ENCODE results near the gene ZNF24. TPM values are rescaled to one million over a fixed set of nuclear protein-coding genes. Genes with fewer than 3 reads are reported as not detected.

Gene ZNF24
- polyA plus RNA-seq, 2 donors: 9.6 to 10.1 TPM

- Histone ChIP-seq H3K27me3 (ENCODE audit: control insufficient read depth in 1 of 2, insufficient read depth in 2 of 2, low read length in 2 of 2) (no peaks in the 10 kb centered on the region), H3K4me1 (ENCODE audit: control insufficient read depth in 2 of 2, insufficient read depth in 2 of 2, low read length in 1 of 2) (peaks cover 0 to 2% of the 10 kb centered on the region in 2 donors), H3K27ac (ENCODE audit: low read depth in 2 of 2, low read length in 1 of 2) (no peak overlapping the region), H3K9me3 (ENCODE audit: control insufficient read depth in 2 of 2, insufficient read depth in 1 of 2, low read depth in 1 of 2, low read length in 1 of 2) (peaks cover 0 to 9% of the 10 kb centered on the region in 2 donors), H3K4me3 (ENCODE audit: low read depth in 1 of 2, low read length in 2 of 2) (no peak overlapping the region), H3K36me3 (ENCODE audit: control insufficient read depth in 2 of 2, insufficient read depth in 2 of 2, low read length in 1 of 2) (peaks cover 0 to 8% of the 10 kb centered on the region in 2 donors)
- 95 to 96% methylated on average over 7 of the region's 7 CpGs for WGBS, 2 donors
Observed at GRCh38 chr18:35283923-35284794, 60.1 kb downstream of the ZNF24 start.

GRCh38 chr18:35282353-35282752 is 61.9 kb downstream of the ZNF24 start:
- 73 to 95% methylated on average over 1 of the region's 1 CpG for WGBS, 2 donors
- Histone ChIP-seq H3K36me3 (ENCODE audit: control insufficient read depth in 2 of 2, insufficient read depth in 2 of 2, low read length in 1 of 2) (peaks cover 0 to 8% of the 10 kb centered on the region in 2 donors), H3K4me1 (ENCODE audit: control insufficient read depth in 2 of 2, insufficient read depth in 2 of 2, low read length in 1 of 2) (peaks cover 0 to 2% of the 10 kb centered on the region in 2 donors), H3K27ac (ENCODE audit: low read depth in 2 of 2, low read length in 1 of 2) (no peak overlapping the region), H3K4me3 (ENCODE audit: low read depth in 1 of 2, low read length in 2 of 2) (no peak overlapping the region), H3K9me3 (ENCODE audit: control insufficient read depth in 2 of 2, insufficient read depth in 1 of 2, low read depth in 1 of 2, low read length in 1 of 2) (peaks cover 0 to 9% of the 10 kb centered on the region in 2 donors), H3K27me3 (ENCODE audit: control insufficient read depth in 1 of 2, insufficient read depth in 2 of 2, low read length in 2 of 2) (no peaks in the 10 kb centered on the region)

Other genes with a start within 250 kb of the ZNF24 start
- gene ZNF397, start 103.4 kb downstream of the ZNF24 start, polyA plus RNA-seq: 1 to 10 TPM; 6.4 to 9.6 TPM
- 1 to 10 TPM; 3.5 to 8.0 TPM for gene ZSCAN30, start 54.2 kb downstream of the ZNF24 start, polyA plus RNA-seq
- gene ZNF396, start 32.9 kb upstream of the ZNF24 start, polyA plus RNA-seq: under 1 TPM; 0.65 to 0.74 TPM
- 10 to 100 TPM; 58.3 to 70.6 TPM for gene INO80C, start 153.5 kb upstream of the ZNF24 start, polyA plus RNA-seq
- gene GALNT1, start 237.3 kb upstream of the ZNF24 start, polyA plus RNA-seq: 10 to 100 TPM; 37.5 to 37.7 TPM

Data from esophagus (tissue), 2 donors.